ENCODE results near the gene PLBD2.
"Not testable (repeated sequence)": the region's sequence is repeated elsewhere in the genome, so short reads cannot be mapped to it uniquely, and the experiment has no call there.

The PLBD2 gene

GRCh38 chr12:113334786-113335539 lies 23.4 kb upstream of the PLBD2 start, which contains the start of gene SLC8B1:
Gene SLC8B1, minus strand, starts transcription at chr12:113335109. Its CDS starts 2,231 bp downstream, at chr12:113332878.
- DNase-seq, result peak; percentile 45

GRCh38 chr12:113339540-113339939 lies 18.8 kb upstream of the PLBD2 start:
- no peak for DNase-seq

- no peak for DNase-seq
These were observed 18.3 kb upstream of the PLBD2 start for GRCh38 chr12:113340061-113340460.

GRCh38 chr12:113341535-113341934 lies 16.9 kb upstream of the PLBD2 start:
- no peak for DNase-seq

- DNase-seq, result no peak
These were observed 13.1 kb upstream of the PLBD2 start for GRCh38 chr12:113345318-113345717.

- DNase-seq, result no peak
These were observed 12.0 kb upstream of the PLBD2 start for GRCh38 chr12:113346353-113346752.

- DNase-seq, result no peak
These were observed 11.3 kb upstream of the PLBD2 start for GRCh38 chr12:113347107-113347506.

- no peak for DNase-seq
These were observed 10.5 kb upstream of the PLBD2 start for GRCh38 chr12:113347892-113348291.

GRCh38 chr12:113348849-113349536 lies 9.4 kb upstream of the PLBD2 start:
- no peak for DNase-seq

- DNase-seq, result no peak
These were observed 7.3 kb upstream of the PLBD2 start for GRCh38 chr12:113351089-113351488.

- DNase-seq, result not testable (repeated sequence)
These were observed 4.2 kb upstream of the PLBD2 start for GRCh38 chr12:113354192-113354591.

- no peak for DNase-seq
These were observed 949 bp downstream of the PLBD2 start for GRCh38 chr12:113359133-113359938.

GRCh38 chr12:113359939-113360748 lies 1.8 kb downstream of the PLBD2 start:
- DNase-seq, result no peak

- no peak for DNase-seq
These were observed 3.4 kb downstream of the PLBD2 start for GRCh38 chr12:113361574-113362370.

GRCh38 chr12:113364698-113365097 lies 6.3 kb downstream of the PLBD2 start:
- DNase-seq, result no peak

GRCh38 chr12:113365639-113366395 lies 7.4 kb downstream of the PLBD2 start:
- no peak for DNase-seq

- no peak for DNase-seq
These were observed 8.4 kb downstream of the PLBD2 start for GRCh38 chr12:113366827-113367226.

- no peak for DNase-seq
These were observed 9.9 kb downstream of the PLBD2 start for GRCh38 chr12:113368331-113368730.

GRCh38 chr12:113369391-113369985 lies 11.1 kb downstream of the PLBD2 start:
- no peak for DNase-seq

- no peak for DNase-seq
These were observed 12.7 kb downstream of the PLBD2 start for GRCh38 chr12:113370923-113371682.
